HG02870 (cell line): ENCODE results near the gene CCRL2.
"Not testable (repeated sequence)": the region's sequence is repeated elsewhere in the genome, so short reads cannot be mapped to it uniquely, and the experiment has no call there.

ENCODE experiments used
- ATAC-seq: cut with Tn5 transposase; IDR thresholded peaks from one replicate; pipeline ENCODE4 v1.9.1; 2021; ENCODE audit warnings: mild to moderate bottlenecking, moderate library complexity; ENCODE audit not compliant: unreplicated experiment

CCRL2 gene

GRCh38 chr3:46401579-46401978 lies 5.5 kb upstream of the CCRL2 start:
- ATAC-seq, result no peak

GRCh38 chr3:46402902-46403301 lies 4.2 kb upstream of the CCRL2 start:
- ATAC-seq, result not testable (repeated sequence)

- ATAC-seq, result no peak
Observed at GRCh38 chr3:46405301-46406019, 1.6 kb upstream of the CCRL2 start.

- ATAC-seq, result no peak
Observed at GRCh38 chr3:46406443-46406787, 644 bp upstream of the CCRL2 start.

- ATAC-seq, result no peak
Observed at GRCh38 chr3:46407970-46408369, 911 bp downstream of the CCRL2 start.

- ATAC-seq, result no peak
Observed at GRCh38 chr3:46408853-46409252, 1.8 kb downstream of the CCRL2 start.

- no peak for ATAC-seq
Observed at GRCh38 chr3:46409739-46410489, 2.9 kb downstream of the CCRL2 start.

GRCh38 chr3:46410669-46411068 lies 3.6 kb downstream of the CCRL2 start:
- ATAC-seq, result no peak

- ATAC-seq, result no peak
Observed at GRCh38 chr3:46411271-46411670, 4.2 kb downstream of the CCRL2 start.

GRCh38 chr3:46412786-46413298 lies 5.8 kb downstream of the CCRL2 start:
- ATAC-seq, result no peak

- no peak for ATAC-seq
Observed at GRCh38 chr3:46413951-46414350, 6.9 kb downstream of the CCRL2 start.

- ATAC-seq, result no peak
Observed at GRCh38 chr3:46414739-46415138, 7.7 kb downstream of the CCRL2 start.

- ATAC-seq, result no peak
Observed at GRCh38 chr3:46416125-46416810, 9.2 kb downstream of the CCRL2 start.

- ATAC-seq, result no peak
Observed at GRCh38 chr3:46416811-46417510, 9.9 kb downstream of the CCRL2 start.

GRCh38 chr3:46417841-46418611 lies 11.0 kb downstream of the CCRL2 start:
- no peak for ATAC-seq

GRCh38 chr3:46419816-46420215 lies 12.8 kb downstream of the CCRL2 start:
- no peak for ATAC-seq

- no peak for ATAC-seq
Observed at GRCh38 chr3:46420931-46421330, 13.9 kb downstream of the CCRL2 start.

- no peak for ATAC-seq
Observed at GRCh38 chr3:46422617-46423016, 15.6 kb downstream of the CCRL2 start.

GRCh38 chr3:46423588-46423987 lies 16.5 kb downstream of the CCRL2 start:
- ATAC-seq, result no peak

GRCh38 chr3:46426476-46426875 lies 19.4 kb downstream of the CCRL2 start:
- not testable (repeated sequence) for ATAC-seq
